ENCODE measurements around the gene COBLL1.

The COBLL1 gene

GRCh38 chr2:164657129-164657528 lies 184.5 kb downstream of the COBLL1 start:
- TF ChIP-seq CTCF (IDR thresholded peaks at IDR 0.05; ENCODE audit: low read depth, low read length): no peak
- H3K4me3 ChIP-seq (ENCODE audit: low read depth, low read length): no peak overlapping the region

- H3K4me3 ChIP-seq (ENCODE audit: low read depth, low read length): no peak overlapping the region
- TF ChIP-seq CTCF (IDR thresholded peaks at IDR 0.05; ENCODE audit: low read depth, low read length): no peak
Measured at GRCh38 chr2:164655750-164656149, 185.9 kb downstream of the COBLL1 start.

- no peak for TF ChIP-seq CTCF (IDR thresholded peaks at IDR 0.05; ENCODE audit: low read depth, low read length)
- H3K4me3 ChIP-seq (ENCODE audit: low read depth, low read length): no peak overlapping the region
Measured at GRCh38 chr2:164655336-164655735, 186.3 kb downstream of the COBLL1 start.

GRCh38 chr2:164651361-164651760 lies 190.3 kb downstream of the COBLL1 start:
- H3K4me3 ChIP-seq (ENCODE audit: low read depth, low read length): no peak overlapping the region
- TF ChIP-seq CTCF (IDR thresholded peaks at IDR 0.05; ENCODE audit: low read depth, low read length): no peak

- TF ChIP-seq CTCF (IDR thresholded peaks at IDR 0.05; ENCODE audit: low read depth, low read length): no peak
- no peak overlapping the region for H3K4me3 ChIP-seq (ENCODE audit: low read depth, low read length)
Measured at GRCh38 chr2:164644036-164644700, 197.5 kb downstream of the COBLL1 start.

GRCh38 chr2:164642946-164643555 lies 198.6 kb downstream of the COBLL1 start:
- no peak overlapping the region for H3K4me3 ChIP-seq (ENCODE audit: low read depth, low read length)
- no peak for TF ChIP-seq CTCF (IDR thresholded peaks at IDR 0.05; ENCODE audit: low read depth, low read length)

GRCh38 chr2:164642268-164642667 lies 199.4 kb downstream of the COBLL1 start:
- no peak overlapping the region for H3K4me3 ChIP-seq (ENCODE audit: low read depth, low read length)
- no peak for TF ChIP-seq CTCF (IDR thresholded peaks at IDR 0.05; ENCODE audit: low read depth, low read length)

Measured in WI38 (cell line).